IMR-90 (cell line): ENCODE data around the gene RAB12. TPM values are rescaled to one million over a fixed set of nuclear protein-coding genes. Genes with fewer than 3 reads are reported as not detected.

Experiments
- ATAC-seq: fragments of 200-7000 bp; cut with Tn5 transposase; 2 replicates; pipeline ENCODE4 v1.9.1; 2020; ENCODE audit warnings: low read depth, mild to moderate bottlenecking, moderate library complexity
- BruUV-seq: library from RNA; stranded (reverse); fragments of 400-500 nt; replicated peaks from 2 replicates; lab custom pipeline; 2021; lab: Mats Ljungman, UMichigan
- CTCF ChIA-PET: fragments of 300-600 bp; formaldehyde crosslinking; extraction: SDS; loops from one replicate; lab custom pipeline; 2021; ENCODE audit warnings: antibody characterized with exemption; lab: Yijun Ruan, JAX
- POLR2A ChIA-PET: fragments of 300-600 bp; sonication (Branson Sonifier 250); formaldehyde crosslinking; loops from one replicate; lab custom pipeline; 2022; ENCODE audit warnings: antibody characterized with exemption; ENCODE audit not compliant: unreplicated experiment; lab: Charles Lee
- DNase-seq: peaks from one replicate; pipeline ENCODE4 v3.0.0; 2013
- H2AFZ ChIP-seq: replicated peaks from 2 replicates; pipeline ENCODE3; 2013; ENCODE audit warnings: low read length, mild to moderate bottlenecking; ENCODE audit not compliant: poor library complexity
- H2AK5ac ChIP-seq: 2 replicates; pipeline ENCODE4 v1.6.1; 2013; ENCODE audit warnings: low read depth, low read length, inconsistent platforms
- H2AK9ac ChIP-seq: replicated peaks from 2 replicates; pipeline ENCODE3; 2013; ENCODE audit warnings: mild to moderate bottlenecking, low read depth, low read length, moderate library complexity; ENCODE audit not compliant: poor library complexity
- H2BK120ac ChIP-seq: 2 replicates; pipeline ENCODE4 v1.6.1; 2013; ENCODE audit warnings: low read depth, low read length, inconsistent platforms
- H2BK15ac ChIP-seq: 3 replicates; pipeline ENCODE4 v1.6.1; 2013; ENCODE audit warnings: low read depth, low read length, inconsistent platforms
- H2BK20ac ChIP-seq: 2 replicates; pipeline ENCODE4 v1.6.1; 2013; ENCODE audit warnings: low read depth, mild to moderate bottlenecking, inconsistent platforms, low read length, moderate library complexity
- H2BK5ac ChIP-seq: 2 replicates; pipeline ENCODE4 v1.6.1; 2013; ENCODE audit warnings: mild to moderate bottlenecking, low read depth, low read length, inconsistent platforms; ENCODE audit not compliant: poor library complexity, severe bottlenecking
- H3K14ac ChIP-seq: replicated peaks from 2 replicates; pipeline ENCODE4 v1.6.1; 2013; ENCODE audit warnings: low read depth, low read length, inconsistent platforms
- H3K18ac ChIP-seq: 2 replicates; pipeline ENCODE4 v1.6.1; 2013; ENCODE audit warnings: low read depth, low read length, control low read depth
- H3K23ac ChIP-seq: 2 replicates; pipeline ENCODE4 v1.6.1; 2013; ENCODE audit warnings: low read depth, low read length, inconsistent platforms
- H3K27ac ChIP-seq: 2 replicates; pipeline ENCODE4 v1.5.1; 2013; ENCODE audit warnings: mild to moderate bottlenecking, control low read depth, low read length; ENCODE audit not compliant: insufficient read depth
- H3K27me3 ChIP-seq: 2 replicates; pipeline ENCODE4 v1.6.1; 2013; ENCODE audit warnings: low read length; ENCODE audit not compliant: control insufficient read depth, insufficient read depth
- H3K36me3 ChIP-seq: 2 replicates; pipeline ENCODE4 v1.6.1; 2013; ENCODE audit warnings: low read length, mixed read lengths; ENCODE audit not compliant: control insufficient read depth, insufficient read depth
- H3K4ac ChIP-seq: 2 replicates; pipeline ENCODE4 v1.6.1; 2013; ENCODE audit warnings: low read depth, low read length, inconsistent platforms
- H3K4me1 ChIP-seq: 2 replicates; pipeline ENCODE4 v1.6.1; 2013; ENCODE audit warnings: low read length, mixed read lengths; ENCODE audit not compliant: control insufficient read depth, insufficient read depth
- H3K4me2 ChIP-seq: 2 replicates; pipeline ENCODE4 v1.6.1; 2013; ENCODE audit warnings: low read depth, mild to moderate bottlenecking, control low read depth, low read length, moderate library complexity
- H3K4me3 ChIP-seq: 2 replicates; pipeline ENCODE4 v1.5.1; 2013; ENCODE audit warnings: low read depth, mild to moderate bottlenecking, control low read depth, low read length, moderate library complexity; ENCODE audit not compliant: insufficient read depth
- H3K56ac ChIP-seq: 2 replicates; pipeline ENCODE4 v1.6.1; 2013; ENCODE audit warnings: low read length, inconsistent platforms; ENCODE audit not compliant: insufficient read depth; ENCODE audit errors: extremely low read depth
- H3K79me1 ChIP-seq, 2 experiments: 2 replicates each; pipeline ENCODE4 v1.6.1; 2013; ENCODE audit warnings: low read length in 2 of 2, inconsistent platforms in 1 of 2, low read depth in 1 of 2
- H3K9ac ChIP-seq: 2 replicates; pipeline ENCODE4 v1.6.1; 2013; ENCODE audit warnings: low read depth, low read length, control low read depth
- H3K9me1 ChIP-seq: 2 replicates; pipeline ENCODE4 v1.6.1; 2013; ENCODE audit warnings: low read length, inconsistent platforms; ENCODE audit not compliant: insufficient read depth
- H3K9me3 ChIP-seq: 2 replicates; pipeline ENCODE4 v1.6.1; 2013; ENCODE audit warnings: low read length; ENCODE audit not compliant: control insufficient read depth, insufficient read depth
- H4K20me1 ChIP-seq: 2 replicates; pipeline ENCODE4 v1.6.1; 2013; ENCODE audit warnings: low read length, inconsistent platforms; ENCODE audit not compliant: insufficient read depth
- H4K5ac ChIP-seq: 2 replicates; pipeline ENCODE4 v1.6.1; 2013; ENCODE audit warnings: mild to moderate bottlenecking, low read depth, low read length, control low read depth
- H4K8ac ChIP-seq, 2 experiments: 2 replicates each; pipeline ENCODE4 v1.6.1; 2013; ENCODE audit warnings: low read depth in 2 of 2, low read length in 2 of 2, control low read depth in 1 of 2, inconsistent platforms in 1 of 2
- H4K91ac ChIP-seq: 2 replicates; pipeline ENCODE4 v1.6.1; 2013; ENCODE audit warnings: low read depth, low read length, inconsistent platforms; ENCODE audit not compliant: insufficient read depth
- CHD1 ChIP-seq: IDR thresholded peaks from 2 replicates; pipeline ENCODE4 v1.6.1; 2012; ENCODE audit warnings: low read depth, low read length, improper control_type of control experiment
- WGBS, 2 experiments: methylation state at CpG; one replicate each; pipeline versions ENCODE4 v1.1.5 to v1.1.7; 2013; ENCODE audit warnings: missing lambda C conversion rate in 2 of 2; ENCODE audit not compliant: insufficient read length in 1 of 2; ENCODE audit errors: extremely low coverage in 2 of 2; 5-methylcytosine and 5-hydroxymethylcytosine counted together
- dilution Hi-C: fragments of 300-500 bp; cut with HindIII; formaldehyde crosslinking; loops from one replicate; pipeline ENCODE4 v1.14.3; 2018; ENCODE audit warnings: low sequenced_read_pairs; ENCODE audit not compliant: unreplicated experiment
- in situ Hi-C: fragments of 300-500 bp; cut with MboI; formaldehyde crosslinking; loops from 3 replicates; pipeline ENCODE4 v1.14.3; 2019; ENCODE audit warnings: low sequenced_read_pairs, inconsistent platforms, mixed read lengths
- intact Hi-C: fragments of 100-400 bp; cut with micrococcal nuclease; formaldehyde crosslinking; loops from 2 replicates; pipeline ENCODE4 v1.10.0; 2022
- polyA plus RNA-seq, 3 experiments: library from polyadenylated mRNA; depleted of rRNA; stranded (reverse); fragments of >200 nt; gene quantifications; 2 replicates each; pipeline ENCODE4 v1.2.3, GENCODE V29; 2012; ENCODE audit warnings: low replicate concordance in 1 of 3
- total RNA-seq: library from RNA; depleted of rRNA; stranded (reverse); fragments of >200 nt; gene quantifications from 2 replicates; pipeline ENCODE4 v1.2.3, GENCODE V29; 2012

The RAB12 gene
- total and polyA plus RNA-seq, 2 of the 4 experiments (the other 2 are of a cell fraction): 14.9 to 19.2 TPM

- dilution Hi-C loops (no loop called here), intact Hi-C loops (no loop called here), in situ Hi-C loops (no loop called here)
- no peak overlapping the region for H3K56ac ChIP-seq
- CTCF ChIA-PET: no interaction called here
- no peak overlapping the region for H3K18ac ChIP-seq
- no peak overlapping the region for H4K5ac ChIP-seq
- BruUV-seq: no TSS peak
- peaks cover 25% of the 10 kb centered on the region for H3K27me3 ChIP-seq
- DNase-seq: no peak
- H3K4me3 ChIP-seq: no peak overlapping the region
- WGBS, 2 experiments: no CpG with 5 or more reads among the region's 8 CpGs
- H2BK15ac ChIP-seq: no peak overlapping the region
- ATAC-seq: no peak
- POLR2A ChIA-PET: no interaction called here
- TF ChIP-seq CHD1: no peak
- H3K79me1 ChIP-seq: peaks cover 5 to 11% of the 10 kb centered on the region in 2 experiments; a peak in 3 of 4 replicates
- no peak overlapping the region for H4K8ac ChIP-seq
- H3K36me3 ChIP-seq: no peaks in the 10 kb centered on the region
- no peak overlapping the region for H2AK5ac ChIP-seq
- no peak overlapping the region for H3K4me2 ChIP-seq
- no peaks in the 10 kb centered on the region for H3K9me1 ChIP-seq
- no peak overlapping the region for H3K23ac ChIP-seq
- peaks cover 13% of the 10 kb centered on the region for H4K20me1 ChIP-seq
- H3K9ac ChIP-seq: no peak overlapping the region
- no peak overlapping the region for H4K91ac ChIP-seq
- H2AFZ ChIP-seq: no peak overlapping the region
- H2BK5ac ChIP-seq: no peak overlapping the region
- no peak overlapping the region for H2AK9ac ChIP-seq
- no peaks in the 10 kb centered on the region for H3K9me3 ChIP-seq
- no peak overlapping the region for H3K14ac ChIP-seq
- no peak overlapping the region for H2BK20ac ChIP-seq
- H3K4ac ChIP-seq: no peak overlapping the region
- peaks cover 3% of the 10 kb centered on the region for H3K4me1 ChIP-seq
- no peak overlapping the region for H3K27ac ChIP-seq
- H2BK120ac ChIP-seq: no peak overlapping the region
Observed at GRCh38 chr18:8605974-8606373, 3.3 kb upstream of the RAB12 start.
